ENCODE data around the gene SLC9A9. TPM values are rescaled to one million over a fixed set of nuclear protein-coding genes. Genes with fewer than 3 reads are reported as not detected.
A peak's percentile ranks its signal among the peaks of the same experiment; 100 is the strongest.

SLC9A9 gene
- total RNA-seq, 1 experiment from 2014 or later, result 0.45 TPM

- in situ Hi-C loops (cut with HindIII; ENCODE audit: low pct_unique_long_range_greater_than_20kb, low sequenced_read_pairs), result no loop called here
- no peak for DNase-seq (ENCODE audit: low read depth, low spot score)
Measured at GRCh38 chr3:143685491-143685890, 162.8 kb downstream of the SLC9A9 start.

- DNase-seq (ENCODE audit: low read depth, low spot score), result no peak
- in situ Hi-C loops (cut with HindIII; ENCODE audit: low pct_unique_long_range_greater_than_20kb, low sequenced_read_pairs), result no loop called here
Measured at GRCh38 chr3:143677430-143677829, 170.8 kb downstream of the SLC9A9 start.

- in situ Hi-C loops (cut with HindIII; ENCODE audit: low pct_unique_long_range_greater_than_20kb, low sequenced_read_pairs), result no loop called here
- DNase-seq (ENCODE audit: low read depth, low spot score), result no peak
Measured at GRCh38 chr3:143676747-143677146, 171.5 kb downstream of the SLC9A9 start.

- DNase-seq (ENCODE audit: low read depth, low spot score), result no peak
- in situ Hi-C loops (cut with HindIII; ENCODE audit: low pct_unique_long_range_greater_than_20kb, low sequenced_read_pairs), result no loop called here
Measured at GRCh38 chr3:143676021-143676420, 172.2 kb downstream of the SLC9A9 start.

GRCh38 chr3:143674100-143674968 is 173.9 kb downstream of the SLC9A9 start:
- peak; percentile 83 for DNase-seq (ENCODE audit: low read depth, low spot score)
- in situ Hi-C loops (cut with HindIII; ENCODE audit: low pct_unique_long_range_greater_than_20kb, low sequenced_read_pairs), result no loop called here

- in situ Hi-C loops (cut with HindIII; ENCODE audit: low pct_unique_long_range_greater_than_20kb, low sequenced_read_pairs), result no loop called here
- no peak for DNase-seq (ENCODE audit: low read depth, low spot score)
Measured at GRCh38 chr3:143672396-143673165, 175.7 kb downstream of the SLC9A9 start.

- DNase-seq (ENCODE audit: low read depth, low spot score), result peak; percentile 7
- in situ Hi-C loops (cut with HindIII; ENCODE audit: low pct_unique_long_range_greater_than_20kb, low sequenced_read_pairs), result no loop called here
Measured at GRCh38 chr3:143671626-143672025, 176.6 kb downstream of the SLC9A9 start.

- no peak for DNase-seq (ENCODE audit: low read depth, low spot score)
- in situ Hi-C loops (cut with HindIII; ENCODE audit: low pct_unique_long_range_greater_than_20kb, low sequenced_read_pairs), result no loop called here
Measured at GRCh38 chr3:143668924-143669790, 179.1 kb downstream of the SLC9A9 start.

GRCh38 chr3:143668385-143668784 is 179.9 kb downstream of the SLC9A9 start:
- in situ Hi-C loops (cut with HindIII; ENCODE audit: low pct_unique_long_range_greater_than_20kb, low sequenced_read_pairs), result no loop called here
- DNase-seq (ENCODE audit: low read depth, low spot score), result no peak

- in situ Hi-C loops (cut with HindIII; ENCODE audit: low pct_unique_long_range_greater_than_20kb, low sequenced_read_pairs), result no loop called here
- no peak for DNase-seq (ENCODE audit: low read depth, low spot score)
Measured at GRCh38 chr3:143661677-143662076, 186.6 kb downstream of the SLC9A9 start.

- in situ Hi-C loops (cut with HindIII; ENCODE audit: low pct_unique_long_range_greater_than_20kb, low sequenced_read_pairs), result no loop called here
- no peak for DNase-seq (ENCODE audit: low read depth, low spot score)
Measured at GRCh38 chr3:143658861-143659260, 189.4 kb downstream of the SLC9A9 start.

- DNase-seq (ENCODE audit: low read depth, low spot score), result no peak
- in situ Hi-C loops (cut with HindIII; ENCODE audit: low pct_unique_long_range_greater_than_20kb, low sequenced_read_pairs), result no loop called here
Measured at GRCh38 chr3:143658116-143658515, 190.2 kb downstream of the SLC9A9 start.

- in situ Hi-C loops (cut with HindIII; ENCODE audit: low pct_unique_long_range_greater_than_20kb, low sequenced_read_pairs), result no loop called here
- DNase-seq (ENCODE audit: low read depth, low spot score), result no peak
Measured at GRCh38 chr3:143657391-143657790, 190.9 kb downstream of the SLC9A9 start.

GRCh38 chr3:143654906-143655305 is 193.4 kb downstream of the SLC9A9 start:
- in situ Hi-C loops (cut with HindIII; ENCODE audit: low pct_unique_long_range_greater_than_20kb, low sequenced_read_pairs), result no loop called here
- DNase-seq (ENCODE audit: low read depth, low spot score), result no peak

- in situ Hi-C loops (cut with HindIII; ENCODE audit: low pct_unique_long_range_greater_than_20kb, low sequenced_read_pairs), result no loop called here
- DNase-seq (ENCODE audit: low read depth, low spot score), result no peak
Measured at GRCh38 chr3:143653935-143654334, 194.3 kb downstream of the SLC9A9 start.

GRCh38 chr3:143653493-143653892 is 194.8 kb downstream of the SLC9A9 start:
- in situ Hi-C loops (cut with HindIII; ENCODE audit: low pct_unique_long_range_greater_than_20kb, low sequenced_read_pairs), result no loop called here

GRCh38 chr3:143652118-143652517 is 196.2 kb downstream of the SLC9A9 start:
- in situ Hi-C loops (cut with HindIII; ENCODE audit: low pct_unique_long_range_greater_than_20kb, low sequenced_read_pairs), result no loop called here
- DNase-seq (ENCODE audit: low read depth, low spot score), result no peak

More at GRCh38 chr3:143653493-143653892, 194.8 kb downstream of the SLC9A9 start:
- no peak for DNase-seq (ENCODE audit: low read depth, low spot score)

- DNase-seq (ENCODE audit: low read depth, low spot score), result no peak
- in situ Hi-C loops (cut with HindIII; ENCODE audit: low pct_unique_long_range_greater_than_20kb, low sequenced_read_pairs), result no loop called here
Measured at GRCh38 chr3:143650827-143651226, 197.4 kb downstream of the SLC9A9 start.
